C4-2B (cell line): Measurements from ENCODE around the gene ADIPOR1.

Experiments used
- CTCF ChIP-seq: fragments of 450-650 bp; conservative IDR thresholded peaks from 2 replicates; pipeline ENCODE4 v1.5.1; 2017; ENCODE audit warnings: mild to moderate bottlenecking
- ZFX ChIP-seq: fragments of 450-650 bp; IDR thresholded peaks from 2 replicates; pipeline ENCODE4 v1.6.1; 2017

GRCh38 chr1:202994756-202995155, 36.6 kb upstream of the ADIPOR1 start:
- TF ChIP-seq CTCF: no peak
- no peak for TF ChIP-seq ZFX
